Ishikawa (cell line): ENCODE data around the gene DNAJC11.

Source experiments
- CEBPB ChIP-seq: IDR thresholded peaks from 2 replicates; pipeline ENCODE4 v1.6.1; 2012
- CREB1 ChIP-seq: IDR thresholded peaks from 2 replicates; pipeline ENCODE4 v1.6.1; 2012; ENCODE audit warnings: low read depth
- EP300 ChIP-seq: IDR thresholded peaks from 2 replicates; pipeline ENCODE4 v1.6.1; 2012; ENCODE audit warnings: borderline replicate concordance
- FOXM1 ChIP-seq: IDR thresholded peaks from 2 replicates; pipeline ENCODE4 v1.6.1; 2012; ENCODE audit warnings: low read depth, borderline replicate concordance
- NFIC ChIP-seq: IDR thresholded peaks from 2 replicates; pipeline ENCODE4 v1.6.1; 2012
- RAD21 ChIP-seq: IDR thresholded peaks from 2 replicates; pipeline ENCODE4 v1.6.1; 2012; ENCODE audit warnings: low read depth
- TAF1 ChIP-seq: IDR thresholded peaks from 2 replicates; pipeline ENCODE4 v1.6.1; 2012; ENCODE audit warnings: low read depth, mild to moderate bottlenecking
- TCF12 ChIP-seq: IDR thresholded peaks from 2 replicates; pipeline ENCODE4 v1.6.1; 2012; ENCODE audit warnings: low read depth
- YY1 ChIP-seq: IDR thresholded peaks from 2 replicates; pipeline ENCODE4 v1.6.1; 2012; ENCODE audit warnings: low read depth
- ZBTB7A ChIP-seq: IDR thresholded peaks from 2 replicates; pipeline ENCODE4 v1.6.1; 2012; ENCODE audit warnings: low read depth
- TF ChIP-seq, protein P1 (sequence below): IDR thresholded peaks from 2 replicates; pipeline ENCODE4 v1.6.1; 2012
- TF ChIP-seq, protein P2 (sequence below): IDR thresholded peaks from 2 replicates; pipeline ENCODE4 v1.6.1; 2012
- TF ChIP-seq, protein P3 (sequence below): IDR thresholded peaks from 2 replicates; pipeline ENCODE4 v1.6.1; 2012; ENCODE audit warnings: low read depth, mild to moderate bottlenecking

DNA sequence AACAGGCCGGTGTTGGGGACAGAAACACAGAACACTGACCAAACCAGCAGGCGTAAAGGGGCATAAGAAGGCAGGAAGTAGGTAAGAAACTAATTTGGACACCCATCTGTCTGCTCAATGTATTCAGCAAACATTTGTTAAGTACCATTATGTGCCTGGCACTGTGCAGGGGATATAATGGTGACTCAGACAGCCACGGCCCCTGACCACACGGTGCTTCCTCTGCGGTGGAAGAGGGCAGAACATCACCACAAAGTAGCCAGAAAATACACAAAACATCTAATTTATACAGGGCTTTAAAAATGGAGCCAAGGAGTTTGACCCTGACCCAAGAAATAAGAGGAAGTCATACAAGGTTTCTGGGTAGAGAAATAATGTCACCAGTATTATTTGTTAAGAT is 12.9 kb downstream of the DNAJC11 start:
- TF ChIP-seq, protein P1, sequence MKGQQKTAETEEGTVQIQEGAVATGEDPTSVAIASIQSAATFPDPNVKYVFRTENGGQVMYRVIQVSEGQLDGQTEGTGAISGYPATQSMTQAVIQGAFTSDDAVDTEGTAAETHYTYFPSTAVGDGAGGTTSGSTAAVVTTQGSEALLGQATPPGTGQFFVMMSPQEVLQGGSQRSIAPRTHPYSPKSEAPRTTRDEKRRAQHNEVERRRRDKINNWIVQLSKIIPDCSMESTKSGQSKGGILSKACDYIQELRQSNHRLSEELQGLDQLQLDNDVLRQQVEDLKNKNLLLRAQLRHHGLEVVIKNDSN = no peak
- TF ChIP-seq RAD21 = no peak
- no peak for TF ChIP-seq CEBPB
- TF ChIP-seq, protein P2, sequence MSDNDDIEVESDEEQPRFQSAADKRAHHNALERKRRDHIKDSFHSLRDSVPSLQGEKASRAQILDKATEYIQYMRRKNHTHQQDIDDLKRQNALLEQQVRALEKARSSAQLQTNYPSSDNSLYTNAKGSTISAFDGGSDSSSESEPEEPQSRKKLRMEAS = no peak
- TF ChIP-seq FOXM1 = no peak
- TF ChIP-seq, protein P3, sequence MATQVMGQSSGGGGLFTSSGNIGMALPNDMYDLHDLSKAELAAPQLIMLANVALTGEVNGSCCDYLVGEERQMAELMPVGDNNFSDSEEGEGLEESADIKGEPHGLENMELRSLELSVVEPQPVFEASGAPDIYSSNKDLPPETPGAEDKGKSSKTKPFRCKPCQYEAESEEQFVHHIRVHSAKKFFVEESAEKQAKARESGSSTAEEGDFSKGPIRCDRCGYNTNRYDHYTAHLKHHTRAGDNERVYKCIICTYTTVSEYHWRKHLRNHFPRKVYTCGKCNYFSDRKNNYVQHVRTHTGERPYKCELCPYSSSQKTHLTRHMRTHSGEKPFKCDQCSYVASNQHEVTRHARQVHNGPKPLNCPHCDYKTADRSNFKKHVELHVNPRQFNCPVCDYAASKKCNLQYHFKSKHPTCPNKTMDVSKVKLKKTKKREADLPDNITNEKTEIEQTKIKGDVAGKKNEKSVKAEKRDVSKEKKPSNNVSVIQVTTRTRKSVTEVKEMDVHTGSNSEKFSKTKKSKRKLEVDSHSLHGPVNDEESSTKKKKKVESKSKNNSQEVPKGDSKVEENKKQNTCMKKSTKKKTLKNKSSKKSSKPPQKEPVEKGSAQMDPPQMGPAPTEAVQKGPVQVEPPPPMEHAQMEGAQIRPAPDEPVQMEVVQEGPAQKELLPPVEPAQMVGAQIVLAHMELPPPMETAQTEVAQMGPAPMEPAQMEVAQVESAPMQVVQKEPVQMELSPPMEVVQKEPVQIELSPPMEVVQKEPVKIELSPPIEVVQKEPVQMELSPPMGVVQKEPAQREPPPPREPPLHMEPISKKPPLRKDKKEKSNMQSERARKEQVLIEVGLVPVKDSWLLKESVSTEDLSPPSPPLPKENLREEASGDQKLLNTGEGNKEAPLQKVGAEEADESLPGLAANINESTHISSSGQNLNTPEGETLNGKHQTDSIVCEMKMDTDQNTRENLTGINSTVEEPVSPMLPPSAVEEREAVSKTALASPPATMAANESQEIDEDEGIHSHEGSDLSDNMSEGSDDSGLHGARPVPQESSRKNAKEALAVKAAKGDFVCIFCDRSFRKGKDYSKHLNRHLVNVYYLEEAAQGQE = no peak
- TF ChIP-seq EP300 = no peak
- no peak for TF ChIP-seq TCF12
- TF ChIP-seq ZBTB7A = no peak
- TF ChIP-seq NFIC = no peak
- no peak for TF ChIP-seq CREB1
- TF ChIP-seq YY1 = no peak
- TF ChIP-seq TAF1 = no peak
